HL-60/S4 treated with retinoic acid at 250 ng/mL for 4 days and 3 days (cell line): ENCODE results near the gene AGPAT4.
"Not testable (repeated sequence)": the region's sequence is repeated elsewhere in the genome, so short reads cannot be mapped to it uniquely, and the experiment has no call there.

Experiments used
- in situ Hi-C: fragments of 300-500 bp; cut with MboI; formaldehyde crosslinking; loops from 2 replicates; pipeline ENCODE4 v1.7.0; 2022; ENCODE audit warnings: low sequenced_read_pairs

Gene AGPAT4

DNA sequence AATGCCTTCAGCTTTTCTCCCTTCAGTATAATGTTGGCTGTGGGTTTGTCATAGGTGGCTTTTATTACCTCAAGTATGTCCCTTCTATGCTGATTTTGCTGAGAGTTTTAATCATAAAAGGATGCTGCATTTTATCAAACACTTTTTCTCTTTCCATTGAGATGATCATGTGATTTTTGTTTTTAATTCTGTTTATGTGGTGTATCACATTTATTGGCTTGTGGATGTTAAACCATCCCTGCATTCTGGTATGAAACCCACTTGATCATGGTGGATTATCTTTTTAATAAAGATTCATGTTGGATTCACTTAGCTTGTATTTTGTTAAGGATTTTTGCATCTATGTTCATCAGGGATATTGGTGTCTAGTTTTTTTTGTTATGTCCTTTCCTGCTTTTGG is 150.5 kb downstream of the AGPAT4 start:
- in situ Hi-C loops, result not testable (repeated sequence)

DNA sequence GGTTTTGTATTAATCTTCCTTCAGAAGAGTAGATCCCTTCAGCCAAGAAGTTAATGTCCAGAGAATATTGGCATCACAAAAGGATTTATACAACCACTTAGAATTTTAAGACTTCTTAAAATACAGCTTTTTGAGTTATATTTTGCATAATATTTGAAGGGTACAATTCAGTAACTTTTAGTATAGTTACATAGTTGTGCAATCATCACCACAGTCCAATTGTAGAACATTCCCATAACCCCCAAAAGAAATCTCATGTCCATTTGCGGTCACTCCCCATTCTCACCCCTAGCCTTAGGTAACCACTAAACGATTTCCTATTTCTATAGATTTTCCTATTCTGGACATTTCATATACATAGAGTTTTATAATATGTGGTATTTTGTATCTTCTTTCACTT is 155.9 kb downstream of the AGPAT4 start:
- in situ Hi-C loops, result no loop called here

- in situ Hi-C loops, result no loop called here
Measured at GRCh38 chr6:161117308-161117707, 156.6 kb downstream of the AGPAT4 start.

- in situ Hi-C loops, result no loop called here
Measured at GRCh38 chr6:161116554-161116953, 157.3 kb downstream of the AGPAT4 start.

- in situ Hi-C loops, result no loop called here
Measured at GRCh38 chr6:161115468-161115867, 158.4 kb downstream of the AGPAT4 start.

GRCh38 chr6:161111261-161111660 is 162.6 kb downstream of the AGPAT4 start:
- in situ Hi-C loops, result no loop called here

- in situ Hi-C loops, result no loop called here
Measured at GRCh38 chr6:161110028-161110779, 163.7 kb downstream of the AGPAT4 start.

DNA sequence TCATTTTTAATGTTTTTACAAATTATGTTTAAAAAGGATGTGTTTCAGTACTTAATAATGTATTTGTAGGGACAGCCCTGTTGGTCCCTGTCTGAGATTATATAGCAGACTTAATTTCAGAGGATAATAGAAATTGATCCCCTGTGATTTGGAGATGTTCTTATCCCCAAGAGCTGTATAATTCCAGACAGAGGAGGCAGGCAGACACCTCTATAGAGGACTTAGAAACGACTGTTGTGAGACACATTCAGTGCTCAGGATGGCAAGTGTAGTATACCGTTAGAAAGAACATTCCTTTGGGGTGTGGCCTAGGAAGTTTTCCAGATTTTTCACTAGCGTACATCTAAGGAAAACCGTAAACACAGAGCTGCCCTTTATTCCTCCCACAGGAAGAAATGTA is 164.5 kb downstream of the AGPAT4 start:
- in situ Hi-C loops, result no loop called here

- in situ Hi-C loops, result no loop called here
Measured at GRCh38 chr6:161108916-161109315, 164.9 kb downstream of the AGPAT4 start.

DNA sequence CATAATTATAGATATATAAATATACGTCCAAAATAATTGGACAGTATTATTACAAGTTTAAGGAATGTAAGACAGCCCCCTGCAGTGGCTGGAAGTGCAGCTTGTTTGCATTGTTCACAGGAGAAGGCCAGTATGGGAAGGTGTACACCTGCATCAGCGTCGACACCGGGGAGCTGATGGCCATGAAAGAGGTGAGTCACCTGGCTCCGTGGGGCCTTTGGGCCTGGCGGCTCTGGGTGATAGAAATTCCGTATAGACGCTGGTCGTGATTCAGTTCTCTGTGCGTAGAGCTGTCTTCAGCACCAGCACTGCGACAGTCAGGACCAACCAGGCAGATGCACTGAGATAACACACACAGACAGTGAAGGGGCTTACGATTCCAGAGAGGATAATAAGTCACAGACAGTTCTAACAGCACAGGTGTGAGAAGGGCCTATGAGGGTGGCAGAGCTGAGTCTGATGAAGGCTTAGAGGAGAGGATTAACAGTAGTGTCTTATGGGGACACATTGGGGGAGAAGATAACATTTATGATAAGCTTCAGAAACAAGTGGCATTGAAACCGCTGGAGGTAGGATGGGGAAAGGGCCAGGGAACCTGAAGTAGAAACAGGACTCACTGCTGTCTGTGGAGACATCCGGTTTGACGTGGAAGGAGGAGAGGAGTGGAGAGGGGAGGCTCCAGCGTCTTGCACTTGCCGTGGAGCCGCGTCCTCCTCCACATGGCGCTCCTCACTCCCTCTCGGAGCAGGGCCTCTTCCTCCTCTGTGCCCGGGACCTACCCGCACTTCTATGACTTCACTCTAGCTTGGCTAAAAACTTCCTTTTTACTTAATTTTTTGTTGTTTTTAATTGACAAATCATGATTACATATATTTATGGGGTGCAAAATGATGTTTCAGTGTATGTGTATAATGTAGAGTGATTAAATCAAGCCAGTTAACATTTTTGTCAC is 165.8 kb downstream of the AGPAT4 start:
- in situ Hi-C loops, result no loop called here

DNA sequence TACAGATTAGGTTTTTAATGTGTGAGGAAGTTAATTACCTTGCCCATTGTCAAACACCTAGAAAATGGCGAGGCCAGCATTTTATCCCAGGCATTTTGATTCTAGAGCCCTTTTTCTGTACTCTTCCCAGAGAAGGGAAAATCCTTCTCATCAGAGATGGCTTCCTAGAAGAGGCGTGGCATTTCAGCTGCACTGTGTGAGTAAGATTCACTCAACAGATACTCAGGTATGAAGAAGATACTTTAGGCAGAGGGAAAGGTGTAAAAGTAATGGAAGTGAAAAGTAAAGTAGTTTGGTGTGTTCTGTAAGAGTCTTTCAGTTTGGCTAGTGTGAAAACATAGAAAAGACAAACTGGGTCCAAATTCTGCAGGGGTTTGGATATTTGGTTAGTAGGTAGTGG is 168.5 kb downstream of the AGPAT4 start:
- in situ Hi-C loops, result no loop called here

GRCh38 chr6:161104966-161105365 is 168.9 kb downstream of the AGPAT4 start:
- in situ Hi-C loops, result no loop called here

GRCh38 chr6:161103475-161103874 is 170.4 kb downstream of the AGPAT4 start:
- in situ Hi-C loops, result no loop called here

DNA sequence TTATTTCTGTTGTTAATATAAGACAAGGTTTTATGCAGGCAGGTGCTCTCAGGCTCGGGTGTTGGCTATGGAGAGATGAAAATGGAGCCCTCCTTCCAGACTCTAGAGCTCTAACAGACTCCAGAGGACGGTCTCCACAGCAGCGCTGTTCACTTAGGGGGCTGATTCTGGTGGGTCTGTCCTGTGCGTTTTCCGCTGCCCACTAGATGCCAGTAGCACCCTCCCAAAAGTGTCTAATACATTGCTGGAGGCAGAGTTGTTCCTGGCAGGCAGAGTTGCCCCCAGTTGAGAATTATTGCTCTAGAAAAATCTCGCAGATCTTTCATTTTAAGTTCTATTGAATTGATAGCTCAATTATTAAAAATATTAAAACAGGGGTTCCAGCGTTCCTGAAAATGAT is 172.3 kb downstream of the AGPAT4 start:
- in situ Hi-C loops, result no loop called here

GRCh38 chr6:161100072-161100471 is 173.8 kb downstream of the AGPAT4 start:
- in situ Hi-C loops, result no loop called here

DNA sequence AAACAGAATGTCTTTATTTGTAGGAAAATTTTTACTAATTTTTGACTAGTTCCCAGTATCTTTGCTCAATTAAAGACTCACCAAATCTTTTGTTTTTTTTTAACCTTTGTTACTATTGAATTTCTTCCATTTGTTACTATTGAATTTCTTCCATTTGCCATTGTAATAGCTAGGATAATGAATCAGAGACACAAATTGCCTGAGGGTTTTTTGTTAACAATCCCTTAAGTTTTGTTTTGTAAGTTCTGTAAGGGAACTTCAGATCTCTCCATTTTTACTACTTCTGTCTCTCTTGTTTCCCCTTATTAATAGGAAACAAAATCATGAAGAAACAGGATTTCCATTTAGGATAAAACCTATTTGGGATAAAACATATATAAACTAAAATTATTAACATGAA is 177.9 kb downstream of the AGPAT4 start:
- in situ Hi-C loops, result no loop called here

DNA sequence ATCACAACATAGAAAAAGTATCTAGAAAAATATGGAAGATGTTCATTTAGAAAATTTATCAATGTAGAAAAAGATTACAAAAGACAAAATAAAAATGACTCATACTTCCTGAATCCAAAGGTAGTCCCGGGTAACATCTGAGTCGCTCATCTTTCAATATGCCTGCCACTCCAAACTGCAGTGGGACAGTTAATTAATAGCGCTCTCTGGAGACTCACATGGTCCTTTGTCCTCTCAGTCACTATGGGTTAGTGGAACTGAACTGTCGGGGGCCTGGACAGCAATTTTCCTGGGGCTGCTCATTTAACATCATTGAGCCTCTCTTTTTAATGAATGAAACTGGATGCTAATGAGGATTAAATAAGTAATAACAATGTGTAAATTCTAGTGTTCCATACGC is 178.9 kb downstream of the AGPAT4 start:
- in situ Hi-C loops, result no loop called here

DNA sequence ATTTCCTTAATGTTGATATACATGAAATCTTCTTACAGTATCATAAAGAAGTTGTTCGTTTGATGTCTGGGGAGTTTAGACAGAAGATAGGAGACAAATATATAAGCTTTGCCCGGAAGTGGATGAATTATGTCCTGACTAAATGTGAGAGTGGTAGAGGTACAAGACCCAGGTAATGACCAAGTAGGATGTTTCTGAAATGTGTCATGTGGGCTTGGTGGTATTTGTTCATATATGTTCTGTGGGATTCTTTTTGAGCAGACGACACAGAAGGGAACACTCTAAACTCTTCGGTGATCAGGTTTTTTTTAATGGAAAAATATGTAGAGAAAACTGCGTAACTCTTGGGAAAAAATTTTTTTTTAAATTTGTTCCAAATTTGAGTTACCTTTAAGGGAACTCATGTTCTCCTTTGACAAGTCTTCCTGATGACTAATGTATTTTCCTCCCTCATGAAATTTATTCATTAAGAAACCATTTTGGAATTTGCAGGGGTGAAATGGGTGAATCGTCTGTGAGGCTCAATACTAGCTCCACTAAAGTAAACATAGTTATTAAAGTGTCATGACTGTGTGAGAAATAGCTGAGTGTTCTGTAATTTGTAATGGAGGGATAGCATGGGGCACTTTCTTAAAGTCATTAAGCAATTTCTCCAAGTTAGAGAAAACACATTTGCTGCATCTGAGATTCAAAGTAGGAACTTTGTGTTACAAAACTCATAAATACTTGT is 181.7 kb downstream of the AGPAT4 start:
- in situ Hi-C loops, result no loop called here

- in situ Hi-C loops, result no loop called here
Measured at GRCh38 chr6:161091151-161091550, 182.7 kb downstream of the AGPAT4 start.

- in situ Hi-C loops, result no loop called here
Measured at GRCh38 chr6:161088676-161089328, 185.1 kb downstream of the AGPAT4 start.

DNA sequence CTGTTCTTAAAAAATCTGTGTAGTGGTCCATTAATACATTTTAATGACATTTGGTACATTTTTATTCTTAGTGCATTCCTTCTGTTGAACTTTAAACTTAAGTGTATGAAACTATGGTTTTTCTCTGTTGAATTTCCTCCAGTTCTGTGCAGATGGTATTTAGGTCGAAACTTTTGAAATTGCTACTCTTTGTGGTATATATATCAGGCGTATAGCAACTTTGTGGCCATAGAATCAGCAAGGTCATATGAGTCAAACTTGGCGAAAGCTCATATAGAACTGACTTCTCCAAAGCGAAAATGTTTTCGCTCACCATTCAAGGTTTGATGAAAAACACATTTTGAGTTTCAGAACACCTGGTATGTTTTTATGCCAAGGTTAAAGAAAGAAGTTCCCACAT is 188.6 kb downstream of the AGPAT4 start:
- in situ Hi-C loops, result no loop called here
